Gastroesophageal sphincter (tissue), 3 donors: ENCODE data around the gene ATOH7.

Experiments
- EP300 ChIP-seq: sonication (generic); formaldehyde crosslinking; IDR thresholded peaks from one replicate; pipeline ENCODE4 v1.6.1; 2017; ENCODE audit warnings: antibody characterized with exemption, mild to moderate bottlenecking
- POLR2AphosphoS5 ChIP-seq: sonication (generic); formaldehyde crosslinking; IDR thresholded peaks from one replicate; pipeline ENCODE4 v1.6.1; 2017; ENCODE audit warnings: antibody characterized with exemption
- TF ChIP-seq, protein P1 (sequence below), 4 experiments: fragments of 200-600 bp in 2 of 4; fragments of 450-650 bp in 2 of 4; sonication (generic) in 1 of 4; IDR thresholded peaks; one replicate each; pipeline ENCODE4 v1.5.1; 2017 to 2019; ENCODE audit warnings: antibody characterized with exemption in 4 of 4, mild to moderate bottlenecking in 2 of 4, moderate library complexity in 2 of 4

DNA sequence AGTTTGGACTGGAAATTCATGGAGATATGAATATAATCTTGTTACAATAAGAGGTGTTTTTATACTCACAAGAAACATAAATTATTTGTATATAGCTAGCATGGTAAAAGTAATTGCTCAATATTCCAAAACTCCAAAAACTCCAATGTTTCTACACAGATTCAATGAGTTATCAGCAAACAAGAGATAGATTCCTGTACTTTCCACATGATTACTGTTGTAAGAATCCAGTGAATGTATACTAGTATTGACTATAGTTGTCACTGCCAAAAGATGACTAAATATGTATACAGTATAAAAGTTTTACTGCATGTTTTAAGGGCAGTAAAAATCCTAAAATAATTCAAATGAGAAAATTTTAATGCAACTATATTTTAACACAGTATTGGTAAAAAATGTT, 10.7 kb downstream of the ATOH7 start:
- TF ChIP-seq POLR2AphosphoS5 (no peak), EP300 (no peak)
- TF ChIP-seq, protein P1, sequence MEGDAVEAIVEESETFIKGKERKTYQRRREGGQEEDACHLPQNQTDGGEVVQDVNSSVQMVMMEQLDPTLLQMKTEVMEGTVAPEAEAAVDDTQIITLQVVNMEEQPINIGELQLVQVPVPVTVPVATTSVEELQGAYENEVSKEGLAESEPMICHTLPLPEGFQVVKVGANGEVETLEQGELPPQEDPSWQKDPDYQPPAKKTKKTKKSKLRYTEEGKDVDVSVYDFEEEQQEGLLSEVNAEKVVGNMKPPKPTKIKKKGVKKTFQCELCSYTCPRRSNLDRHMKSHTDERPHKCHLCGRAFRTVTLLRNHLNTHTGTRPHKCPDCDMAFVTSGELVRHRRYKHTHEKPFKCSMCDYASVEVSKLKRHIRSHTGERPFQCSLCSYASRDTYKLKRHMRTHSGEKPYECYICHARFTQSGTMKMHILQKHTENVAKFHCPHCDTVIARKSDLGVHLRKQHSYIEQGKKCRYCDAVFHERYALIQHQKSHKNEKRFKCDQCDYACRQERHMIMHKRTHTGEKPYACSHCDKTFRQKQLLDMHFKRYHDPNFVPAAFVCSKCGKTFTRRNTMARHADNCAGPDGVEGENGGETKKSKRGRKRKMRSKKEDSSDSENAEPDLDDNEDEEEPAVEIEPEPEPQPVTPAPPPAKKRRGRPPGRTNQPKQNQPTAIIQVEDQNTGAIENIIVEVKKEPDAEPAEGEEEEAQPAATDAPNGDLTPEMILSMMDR (IDR thresholded peaks at IDR 0.05), result no peak
